PFSK-1 (cell line): ENCODE data around the gene ZBTB48.

Experiments
- FOXP2 ChIP-seq: optimal IDR thresholded peaks from 2 replicates; pipeline ENCODE3; 2011; ENCODE audit warnings: borderline replicate concordance, control low read depth, inconsistent platforms; ENCODE audit not compliant: insufficient read depth; ENCODE audit errors: extremely low read length, extremely low read depth
- POLR2AphosphoS5 ChIP-seq: IDR thresholded peaks from 2 replicates; pipeline ENCODE4 v1.6.1; 2012; ENCODE audit warnings: low read depth, mild to moderate bottlenecking, control low read depth, low read length, moderate library complexity
- SIN3A ChIP-seq: IDR thresholded peaks from 2 replicates; pipeline ENCODE4 v1.6.1; 2012; ENCODE audit warnings: mild to moderate bottlenecking, low read length, moderate library complexity, borderline replicate concordance; ENCODE audit not compliant: insufficient read depth
- TAF1 ChIP-seq: IDR thresholded peaks from 2 replicates; pipeline ENCODE4 v1.6.1; 2012; ENCODE audit warnings: low read length, control low read depth, borderline replicate concordance; ENCODE audit not compliant: insufficient read depth
- TF ChIP-seq, protein P1 (sequence below), 2 experiments: IDR thresholded peaks; 2 replicates each; pipeline versions ENCODE4 v1.6.1 to v1.8.0; 2011 to 2012; ENCODE audit warnings: low read depth in 2 of 2, low read length in 2 of 2, control low read depth in 1 of 2, inconsistent platforms in 1 of 2, mild to moderate bottlenecking in 1 of 2, moderate library complexity in 1 of 2; ENCODE audit not compliant: insufficient read depth in 1 of 2

Gene ZBTB48

DNA sequence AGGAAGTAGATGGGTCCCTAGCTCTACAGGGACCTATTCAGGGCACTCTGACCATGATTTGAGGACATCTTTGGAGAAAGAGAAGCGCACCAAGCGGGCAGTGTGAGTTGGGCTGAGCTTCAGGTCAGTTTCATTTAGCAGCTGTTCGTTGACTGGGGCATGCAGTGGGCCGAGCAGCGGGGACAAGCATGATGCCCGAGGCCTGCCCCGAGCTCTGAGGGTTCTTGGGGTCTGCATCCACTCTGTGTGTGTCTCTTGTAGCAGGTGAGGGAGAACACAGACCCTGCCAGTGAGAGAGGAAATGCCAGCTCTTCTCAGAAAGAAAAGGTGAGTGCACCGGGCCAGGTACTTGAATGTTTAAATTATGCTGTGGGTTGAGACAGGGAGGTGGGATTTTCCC lies 50.2 kb downstream of the ZBTB48 start:
- no peak for TF ChIP-seq FOXP2
- TF ChIP-seq POLR2AphosphoS5 = no peak
- TF ChIP-seq SIN3A = no peak
- TF ChIP-seq TAF1 = no peak
- TF ChIP-seq, protein P1, sequence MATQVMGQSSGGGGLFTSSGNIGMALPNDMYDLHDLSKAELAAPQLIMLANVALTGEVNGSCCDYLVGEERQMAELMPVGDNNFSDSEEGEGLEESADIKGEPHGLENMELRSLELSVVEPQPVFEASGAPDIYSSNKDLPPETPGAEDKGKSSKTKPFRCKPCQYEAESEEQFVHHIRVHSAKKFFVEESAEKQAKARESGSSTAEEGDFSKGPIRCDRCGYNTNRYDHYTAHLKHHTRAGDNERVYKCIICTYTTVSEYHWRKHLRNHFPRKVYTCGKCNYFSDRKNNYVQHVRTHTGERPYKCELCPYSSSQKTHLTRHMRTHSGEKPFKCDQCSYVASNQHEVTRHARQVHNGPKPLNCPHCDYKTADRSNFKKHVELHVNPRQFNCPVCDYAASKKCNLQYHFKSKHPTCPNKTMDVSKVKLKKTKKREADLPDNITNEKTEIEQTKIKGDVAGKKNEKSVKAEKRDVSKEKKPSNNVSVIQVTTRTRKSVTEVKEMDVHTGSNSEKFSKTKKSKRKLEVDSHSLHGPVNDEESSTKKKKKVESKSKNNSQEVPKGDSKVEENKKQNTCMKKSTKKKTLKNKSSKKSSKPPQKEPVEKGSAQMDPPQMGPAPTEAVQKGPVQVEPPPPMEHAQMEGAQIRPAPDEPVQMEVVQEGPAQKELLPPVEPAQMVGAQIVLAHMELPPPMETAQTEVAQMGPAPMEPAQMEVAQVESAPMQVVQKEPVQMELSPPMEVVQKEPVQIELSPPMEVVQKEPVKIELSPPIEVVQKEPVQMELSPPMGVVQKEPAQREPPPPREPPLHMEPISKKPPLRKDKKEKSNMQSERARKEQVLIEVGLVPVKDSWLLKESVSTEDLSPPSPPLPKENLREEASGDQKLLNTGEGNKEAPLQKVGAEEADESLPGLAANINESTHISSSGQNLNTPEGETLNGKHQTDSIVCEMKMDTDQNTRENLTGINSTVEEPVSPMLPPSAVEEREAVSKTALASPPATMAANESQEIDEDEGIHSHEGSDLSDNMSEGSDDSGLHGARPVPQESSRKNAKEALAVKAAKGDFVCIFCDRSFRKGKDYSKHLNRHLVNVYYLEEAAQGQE (IDR thresholded peaks at IDR 0.05; ENCODE audit: insufficient read depth in 1 of 2, low read depth in 2 of 2, low read length in 2 of 2) = no peak

DNA sequence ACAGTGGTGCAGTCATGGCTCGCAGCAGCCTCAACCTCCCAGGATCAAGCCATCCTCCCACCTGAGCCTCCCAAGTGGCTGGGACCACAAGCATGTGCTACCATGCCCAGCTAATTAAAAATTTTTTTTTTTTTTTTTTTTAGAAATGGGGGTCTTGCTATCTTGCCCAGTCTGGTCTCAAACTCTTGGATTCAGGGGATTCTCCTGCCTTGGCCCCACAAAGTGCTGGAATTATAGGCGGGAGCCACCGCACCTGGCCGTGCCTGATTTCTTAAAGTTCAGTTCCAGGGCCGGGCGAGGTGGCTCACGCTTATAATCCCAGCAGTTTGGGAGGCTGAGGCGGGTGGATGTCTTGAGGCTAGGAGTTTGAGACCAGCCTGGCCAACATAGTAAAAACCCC lies 51.3 kb downstream of the ZBTB48 start:
- TF ChIP-seq SIN3A (no peak), TAF1 (no peak)
- TF ChIP-seq, protein P1 (IDR thresholded peaks at IDR 0.05; ENCODE audit: insufficient read depth in 1 of 2, low read depth in 2 of 2, low read length in 2 of 2) = no peak

DNA sequence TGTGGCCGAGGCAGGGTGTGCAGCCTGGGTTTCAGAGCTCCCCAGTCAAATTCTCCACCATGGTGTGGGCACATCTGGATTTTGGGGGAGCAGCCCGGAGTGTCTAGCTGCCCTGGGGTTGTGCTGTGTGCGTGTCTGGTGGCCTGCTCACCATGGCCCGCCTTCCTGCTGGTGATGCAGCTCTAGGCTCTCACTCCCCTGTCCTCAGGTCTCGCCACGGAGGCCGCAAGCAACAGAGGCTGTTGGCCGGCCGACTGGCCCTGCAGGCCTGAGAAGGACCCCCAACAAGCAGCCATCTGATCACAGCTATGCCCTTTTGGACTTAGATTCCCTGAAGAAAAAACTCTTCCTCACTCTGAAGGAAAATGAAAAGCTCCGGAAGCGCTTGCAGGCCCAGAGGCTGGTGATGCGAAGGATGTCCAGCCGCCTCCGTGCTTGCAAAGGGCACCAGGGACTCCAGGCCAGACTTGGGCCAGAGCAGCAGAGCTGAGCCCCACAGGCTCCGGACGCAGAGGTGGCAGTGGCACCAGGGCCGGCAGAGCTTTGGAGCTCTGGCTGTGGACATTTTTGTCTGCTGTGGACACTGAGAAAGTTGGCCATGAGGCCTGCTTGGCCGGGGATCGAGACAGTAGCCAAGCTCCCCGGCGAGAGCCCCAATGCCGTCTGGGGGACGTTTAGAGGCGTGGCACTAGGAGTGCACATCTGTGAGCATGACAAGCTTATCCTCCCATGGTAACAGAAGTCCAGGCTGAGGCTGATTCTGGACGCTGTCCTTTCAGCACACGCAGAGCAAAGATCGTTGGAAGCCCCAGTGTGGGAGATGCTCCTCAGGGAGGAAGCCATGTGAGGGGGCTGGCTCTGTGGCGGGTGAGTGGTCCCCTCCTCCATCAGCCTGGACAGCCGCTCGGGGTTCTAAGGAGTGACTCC lies 53.1 kb downstream of the ZBTB48 start:
- TF ChIP-seq, protein P1 (IDR thresholded peaks at IDR 0.05; ENCODE audit: insufficient read depth in 1 of 2, low read depth in 2 of 2, low read length in 2 of 2) = no peak
- TF ChIP-seq SIN3A = no peak
- TF ChIP-seq TAF1 = no peak
- no peak for TF ChIP-seq POLR2AphosphoS5
- TF ChIP-seq FOXP2 = no peak

DNA sequence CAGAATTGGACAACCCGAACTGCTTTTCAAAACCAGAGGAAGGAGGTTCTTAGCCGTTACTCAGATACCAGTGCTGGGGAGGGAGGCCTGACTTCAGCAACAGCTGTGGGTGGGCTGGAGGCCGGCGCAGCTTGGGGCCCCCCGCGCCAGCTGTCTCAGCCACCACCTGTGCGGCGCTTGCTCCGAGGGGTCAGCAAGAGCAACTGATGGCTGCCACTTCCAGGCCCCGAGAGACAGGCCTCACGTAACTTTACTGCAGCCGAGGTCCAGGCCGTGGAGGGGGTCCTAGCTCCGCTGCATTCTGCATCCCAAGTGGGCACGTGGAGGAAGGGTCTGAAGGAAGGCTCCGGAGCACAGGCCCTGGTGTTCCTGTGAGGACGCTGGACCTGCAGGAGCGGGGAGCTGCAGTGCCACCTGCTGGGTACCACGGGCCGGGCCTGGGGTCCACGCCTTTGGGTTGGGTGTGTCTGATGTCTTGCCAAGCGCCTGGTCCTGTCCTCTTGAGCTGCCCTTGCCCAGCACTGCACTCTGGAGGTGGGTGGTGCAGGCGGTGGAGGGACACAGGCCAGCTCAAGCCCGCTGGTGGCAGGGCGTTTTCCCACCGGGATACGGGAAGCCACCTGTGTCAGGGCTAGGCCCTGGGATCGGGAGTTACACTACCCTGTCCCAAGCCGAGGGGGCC lies 54.7 kb downstream of the ZBTB48 start:
- TF ChIP-seq FOXP2 = no peak
- no peak for TF ChIP-seq TAF1
- TF ChIP-seq SIN3A = no peak
- no peak for TF ChIP-seq POLR2AphosphoS5
- TF ChIP-seq, protein P1 (IDR thresholded peaks at IDR 0.05; ENCODE audit: insufficient read depth in 1 of 2, low read depth in 2 of 2, low read length in 2 of 2) = no peak
